ENCODE data around the gene MTF2. TPM values are rescaled to one million over a fixed set of nuclear protein-coding genes. Genes with fewer than 3 reads are reported as not detected.

The MTF2 gene
- total and polyA plus RNA-seq, 9 of the 15 experiments (the other 6 are each of a cell fraction or from before 2014, with no cell fraction given), result 29.3 to 124 (median 57.7) TPM

DNA sequence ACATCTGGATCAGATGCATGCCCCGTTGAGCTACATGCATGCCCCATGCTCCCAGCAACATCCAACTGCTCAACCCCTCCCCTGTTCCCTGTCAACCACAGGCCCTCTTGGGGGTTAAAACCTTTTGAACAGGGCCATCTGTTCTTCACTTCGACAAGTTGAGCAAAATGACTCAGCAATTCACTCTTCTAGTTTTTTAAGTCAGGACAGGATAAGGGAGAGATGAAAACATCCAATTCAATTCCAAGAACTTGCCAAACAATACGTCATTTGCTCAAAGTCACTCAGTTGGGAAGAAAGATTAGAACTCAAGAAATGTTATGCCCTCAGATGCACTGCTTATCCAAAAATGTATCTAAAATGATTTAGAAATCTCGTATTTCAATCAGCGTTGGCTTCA is 46.1 kb upstream of the MTF2 start (continued):
- TF ChIP-seq TEAD4 (IDR thresholded peaks at IDR 0.05; ENCODE audit: low read length), result peak; percentile 15; the same call in 1 of the 2 replicates
- no peak for TF ChIP-seq TEAD4 (CRISPR knock-in tag; IDR thresholded peaks at IDR 0.05; ENCODE audit: borderline replicate concordance)
- TF ChIP-seq FOXM1 (IDR thresholded peaks at IDR 0.05; ENCODE audit: low read depth), result peak; percentile 66
- no peak for TF ChIP-seq FOXM1 (CRISPR knock-in tag; IDR thresholded peaks at IDR 0.05; ENCODE audit: low read depth)
- TF ChIP-seq, protein P1, sequence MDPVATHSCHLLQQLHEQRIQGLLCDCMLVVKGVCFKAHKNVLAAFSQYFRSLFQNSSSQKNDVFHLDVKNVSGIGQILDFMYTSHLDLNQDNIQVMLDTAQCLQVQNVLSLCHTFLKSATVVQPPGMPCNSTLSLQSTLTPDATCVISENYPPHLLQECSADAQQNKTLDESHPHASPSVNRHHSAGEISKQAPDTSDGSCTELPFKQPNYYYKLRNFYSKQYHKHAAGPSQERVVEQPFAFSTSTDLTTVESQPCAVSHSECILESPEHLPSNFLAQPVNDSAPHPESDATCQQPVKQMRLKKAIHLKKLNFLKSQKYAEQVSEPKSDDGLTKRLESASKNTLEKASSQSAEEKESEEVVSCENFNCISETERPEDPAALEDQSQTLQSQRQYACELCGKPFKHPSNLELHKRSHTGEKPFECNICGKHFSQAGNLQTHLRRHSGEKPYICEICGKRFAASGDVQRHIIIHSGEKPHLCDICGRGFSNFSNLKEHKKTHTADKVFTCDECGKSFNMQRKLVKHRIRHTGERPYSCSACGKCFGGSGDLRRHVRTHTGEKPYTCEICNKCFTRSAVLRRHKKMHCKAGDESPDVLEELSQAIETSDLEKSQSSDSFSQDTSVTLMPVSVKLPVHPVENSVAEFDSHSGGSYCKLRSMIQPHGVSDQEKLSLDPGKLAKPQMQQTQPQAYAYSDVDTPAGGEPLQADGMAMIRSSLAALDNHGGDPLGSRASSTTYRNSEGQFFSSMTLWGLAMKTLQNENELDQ (CRISPR knock-in tag; IDR thresholded peaks at IDR 0.05; ENCODE audit: borderline replicate concordance), result no peak
- TF ChIP-seq, protein P2, sequence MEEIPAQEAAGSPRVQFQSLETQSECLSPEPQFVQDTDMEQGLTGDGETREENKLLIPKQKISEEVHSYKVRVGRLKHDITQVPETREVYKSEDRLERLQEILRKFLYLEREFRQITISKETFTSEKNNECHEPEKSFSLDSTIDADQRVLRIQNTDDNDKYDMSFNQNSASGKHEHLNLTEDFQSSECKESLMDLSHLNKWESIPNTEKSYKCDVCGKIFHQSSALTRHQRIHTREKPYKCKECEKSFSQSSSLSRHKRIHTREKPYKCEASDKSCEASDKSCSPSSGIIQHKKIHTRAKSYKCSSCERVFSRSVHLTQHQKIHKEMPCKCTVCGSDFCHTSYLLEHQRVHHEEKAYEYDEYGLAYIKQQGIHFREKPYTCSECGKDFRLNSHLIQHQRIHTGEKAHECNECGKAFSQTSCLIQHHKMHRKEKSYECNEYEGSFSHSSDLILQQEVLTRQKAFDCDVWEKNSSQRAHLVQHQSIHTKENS (CRISPR knock-in tag; IDR thresholded peaks at IDR 0.05), result no peak
- no peak for TF ChIP-seq NCOA2 (IDR thresholded peaks at IDR 0.05; ENCODE audit: partially characterized antibody in 2 of 2)
- no peak for TF ChIP-seq ARID2 (IDR thresholded peaks at IDR 0.05)
- TF ChIP-seq ZBTB17 (CRISPR knock-in tag; IDR thresholded peaks at IDR 0.05), result no peak
- TF ChIP-seq ASH1L (IDR thresholded peaks at IDR 0.05; ENCODE audit: borderline replicate concordance, low read depth, partially characterized antibody), result no peak
- TF ChIP-seq ZNF75A (CRISPR knock-in tag; IDR thresholded peaks at IDR 0.05), result no peak
- peak; percentile 40 for TF ChIP-seq L3MBTL2 (IDR thresholded peaks at IDR 0.05)
- TF ChIP-seq ZNF175 (CRISPR knock-in tag; IDR thresholded peaks at IDR 0.05; ENCODE audit: low read depth), result 0 out of 2 replicates have a peak, but pooled peaks have one; percentile 54
- no peak for TF ChIP-seq FOXJ2 (tag; IDR thresholded peaks at IDR 0.05)
- no peak for TF ChIP-seq SP2 (IDR thresholded peaks at IDR 0.05; ENCODE audit: extremely low read depth, low read depth, low read length, poor library complexity, severe bottlenecking)
- TF ChIP-seq POLR2B (IDR thresholded peaks at IDR 0.05; ENCODE audit: low read depth, partially characterized antibody), result no peak
- TF ChIP-seq EZH2 (IDR thresholded peaks at IDR 0.05; ENCODE audit: borderline replicate concordance, low read depth, low read length), result no peak
- no peak for TF ChIP-seq TAF15 (IDR thresholded peaks at IDR 0.05; ENCODE audit: low read depth, low read length)
- TF ChIP-seq TCF7 (IDR thresholded peaks at IDR 0.05; ENCODE audit: borderline replicate concordance), result no peak
- TF ChIP-seq, protein P3, sequence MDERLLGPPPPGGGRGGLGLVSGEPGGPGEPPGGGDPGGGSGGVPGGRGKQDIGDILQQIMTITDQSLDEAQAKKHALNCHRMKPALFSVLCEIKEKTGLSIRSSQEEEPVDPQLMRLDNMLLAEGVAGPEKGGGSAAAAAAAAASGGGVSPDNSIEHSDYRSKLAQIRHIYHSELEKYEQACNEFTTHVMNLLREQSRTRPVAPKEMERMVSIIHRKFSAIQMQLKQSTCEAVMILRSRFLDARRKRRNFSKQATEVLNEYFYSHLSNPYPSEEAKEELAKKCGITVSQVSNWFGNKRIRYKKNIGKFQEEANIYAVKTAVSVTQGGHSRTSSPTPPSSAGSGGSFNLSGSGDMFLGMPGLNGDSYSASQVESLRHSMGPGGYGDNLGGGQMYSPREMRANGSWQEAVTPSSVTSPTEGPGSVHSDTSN (CRISPR knock-in tag; IDR thresholded peaks at IDR 0.05; ENCODE audit: low read depth), result no peak
- TF ChIP-seq, protein P3 (tag; conservative IDR thresholded peaks at IDR 0.05; ENCODE audit: low read depth), result peak; percentile 51; the same call in 1 of the 2 replicates
- TF ChIP-seq MIER1 (IDR thresholded peaks at IDR 0.05; ENCODE audit: low read depth), result no peak
- no peak for TF ChIP-seq SREBF2 (CRISPR knock-in tag; IDR thresholded peaks at IDR 0.05)
- no peak for TF ChIP-seq FOXJ3 (CRISPR knock-in tag; IDR thresholded peaks at IDR 0.05)
- TF ChIP-seq TEAD1 (CRISPR knock-in tag; IDR thresholded peaks at IDR 0.05), result no peak

Measured in K562 (cell line).